H9 (cell line): Measurements from ENCODE around the gene PTPRJ. TPM values are rescaled to one million over a fixed set of nuclear protein-coding genes. Genes with fewer than 3 reads are reported as not detected.
A peak's percentile ranks its signal among the peaks of the same experiment; 100 is the strongest.

Source experiments
- DNase-seq: peaks from one replicate; pipeline ENCODE4 v3.0.0-alpha.2; 2017
- H2AFZ ChIP-seq: one replicate; pipeline ENCODE4 v1.6.1; 2013; ENCODE audit warnings: mild to moderate bottlenecking, low read length, control low read depth, moderate library complexity
- H2AK5ac ChIP-seq: 2 replicates; pipeline ENCODE4 v1.6.1; 2013; ENCODE audit warnings: low read length, control low read depth, mixed read lengths; ENCODE audit not compliant: insufficient read length
- H2BK120ac ChIP-seq: one replicate; pipeline ENCODE4 v1.6.1; 2013; ENCODE audit warnings: low read depth, mild to moderate bottlenecking, low read length, control low read depth, inconsistent platforms; ENCODE audit not compliant: poor library complexity, severe bottlenecking
- H2BK12ac ChIP-seq: 2 replicates; pipeline ENCODE4 v1.6.1; 2013; ENCODE audit warnings: low read length, control low read depth, mixed read lengths, low read depth; ENCODE audit not compliant: insufficient read length
- H2BK15ac ChIP-seq: 2 replicates; pipeline ENCODE4 v1.6.1; 2013; ENCODE audit warnings: low read depth, low read length, control low read depth
- H2BK20ac ChIP-seq: one replicate; pipeline ENCODE4 v1.6.1; 2013; ENCODE audit warnings: low read depth, mild to moderate bottlenecking, low read length, control low read depth, inconsistent platforms; ENCODE audit not compliant: poor library complexity, severe bottlenecking
- H2BK5ac ChIP-seq: 2 replicates; pipeline ENCODE4 v1.6.1; 2013; ENCODE audit warnings: low read length, control low read depth, mixed read lengths; ENCODE audit not compliant: insufficient read length
- H3K14ac ChIP-seq: 2 replicates; pipeline ENCODE4 v1.6.1; 2013; ENCODE audit warnings: low read length, control low read depth; ENCODE audit not compliant: insufficient read depth
- H3K18ac ChIP-seq: 2 replicates; pipeline ENCODE4 v1.6.1; 2013; ENCODE audit warnings: low read depth, mild to moderate bottlenecking, mixed read lengths, low read length, control low read depth; ENCODE audit not compliant: insufficient read length
- H3K23ac ChIP-seq: 2 replicates; pipeline ENCODE4 v1.6.1; 2013; ENCODE audit warnings: low read length, control low read depth, mixed read lengths, low read depth; ENCODE audit not compliant: insufficient read length
- H3K23me2 ChIP-seq: 2 replicates; pipeline ENCODE4 v1.6.1; 2013; ENCODE audit warnings: low read depth, mild to moderate bottlenecking, mixed read lengths, low read length, control low read depth; ENCODE audit not compliant: insufficient read length, poor library complexity, severe bottlenecking
- H3K27ac ChIP-seq: 2 replicates; pipeline ENCODE4 v1.5.1; 2013; ENCODE audit warnings: low read length, control low read depth, mixed read lengths, low read depth; ENCODE audit not compliant: insufficient read length
- H3K27me3 ChIP-seq: 2 replicates; pipeline ENCODE4 v1.6.1; 2013; ENCODE audit warnings: low read length, control low read depth, inconsistent platforms; ENCODE audit not compliant: insufficient read depth
- H3K4ac ChIP-seq: 2 replicates; pipeline ENCODE4 v1.6.1; 2013; ENCODE audit warnings: low read depth, mild to moderate bottlenecking, control low read depth, inconsistent platforms, low read length, moderate library complexity
- H3K4me1 ChIP-seq: 2 replicates; pipeline ENCODE4 v1.6.1; 2013; ENCODE audit warnings: low read length, control low read depth, inconsistent platforms; ENCODE audit not compliant: insufficient read depth
- H3K4me2 ChIP-seq: 2 replicates; pipeline ENCODE4 v1.6.1; 2013; ENCODE audit warnings: low read length, control low read depth, mixed read lengths; ENCODE audit not compliant: insufficient read length, insufficient read depth
- H3K56ac ChIP-seq: 2 replicates; pipeline ENCODE4 v1.6.1; 2013; ENCODE audit warnings: low read depth, mild to moderate bottlenecking, mixed read lengths, low read length, control low read depth; ENCODE audit not compliant: insufficient read length
- H3K79me1 ChIP-seq: 2 replicates; pipeline ENCODE4 v1.6.1; 2013; ENCODE audit warnings: low read depth, mild to moderate bottlenecking, moderate library complexity, low read length, control low read depth, inconsistent platforms; ENCODE audit not compliant: insufficient read depth, poor library complexity, severe bottlenecking
- H3K79me2 ChIP-seq: 2 replicates; pipeline ENCODE4 v1.6.1; 2013; ENCODE audit warnings: low read length, control low read depth, inconsistent platforms; ENCODE audit not compliant: insufficient read depth
- H3K9ac ChIP-seq: 2 replicates; pipeline ENCODE4 v1.6.1; 2013; ENCODE audit warnings: low read length, control low read depth, mixed read lengths; ENCODE audit not compliant: insufficient read length; ENCODE audit errors: extremely low read depth
- H3K9me3 ChIP-seq: one replicate; pipeline ENCODE4 v1.6.1; 2013; ENCODE audit warnings: low read depth, low read length, inconsistent platforms; ENCODE audit not compliant: control insufficient read depth
- H3T11ph ChIP-seq: one replicate; pipeline ENCODE4 v1.6.1; 2013; ENCODE audit warnings: mild to moderate bottlenecking, low read length, control low read depth, inconsistent platforms
- H4K20me1 ChIP-seq: one replicate; pipeline ENCODE4 v1.6.1; 2013; ENCODE audit not compliant: control insufficient read depth, insufficient read length, insufficient read depth
- H4K5ac ChIP-seq: 2 replicates; pipeline ENCODE4 v1.6.1; 2013; ENCODE audit warnings: low read depth, mild to moderate bottlenecking, mixed read lengths, low read length, control low read depth; ENCODE audit not compliant: insufficient read length
- H4K8ac ChIP-seq: replicated peaks from 2 replicates; pipeline ENCODE4 v1.6.1; 2013; ENCODE audit warnings: low read length, control low read depth, mixed read lengths, low read depth; ENCODE audit not compliant: insufficient read length
- H4K91ac ChIP-seq: 2 replicates; pipeline ENCODE4 v1.6.1; 2013; ENCODE audit warnings: low read depth, mild to moderate bottlenecking, moderate library complexity, mixed read lengths, low read length, control low read depth; ENCODE audit not compliant: insufficient read length
- H3K27ac Mint-ChIP-seq, 3 experiments: 2 replicates in 2 of 3; 3 replicates in 1 of 3; pipeline ENCODE4 v1.8.0; 2020 to 2021; ENCODE audit warnings: mixed read lengths in 3 of 3, mild to moderate bottlenecking in 1 of 3, moderate library complexity in 1 of 3
- H3K27me3 Mint-ChIP-seq: 2 replicates; pipeline ENCODE4 v1.8.0; 2021; ENCODE audit warnings: low read depth, mild to moderate bottlenecking, moderate library complexity, mixed read lengths
- H3K36me3 Mint-ChIP-seq, 3 experiments: 2 replicates in 2 of 3; 3 replicates in 1 of 3; pipeline ENCODE4 v1.8.0; 2020 to 2021; ENCODE audit warnings: low read depth in 3 of 3, mixed read lengths in 3 of 3; ENCODE audit not compliant: insufficient read depth in 1 of 3
- H3K4me1 Mint-ChIP-seq, 2 experiments: 2 replicates each; pipeline ENCODE4 v1.8.0; 2020; ENCODE audit warnings: mixed read lengths in 2 of 2
- H3K4me3 Mint-ChIP-seq, 2 experiments: 2 replicates in 1 of 2; 3 replicates in 1 of 2; pipeline ENCODE4 v1.8.0; 2020 to 2021; ENCODE audit warnings: mild to moderate bottlenecking in 2 of 2, mixed read lengths in 2 of 2, moderate library complexity in 1 of 2
- H3K9me3 Mint-ChIP-seq, 2 experiments: 2 replicates in 1 of 2; 3 replicates in 1 of 2; pipeline ENCODE4 v1.8.0; 2020; ENCODE audit warnings: mild to moderate bottlenecking in 2 of 2, mixed read lengths in 2 of 2, moderate library complexity in 1 of 2
- CTCF ChIP-seq: fragments of 200-600 bp; sonication (generic); conservative IDR thresholded peaks from 3 replicates; pipeline ENCODE4 v1.8.0; 2021; ENCODE audit warnings: antibody characterized with exemption, mild to moderate bottlenecking
- WGBS: extraction: QIAGEN DNeasy Blood & Tissue Kit; methylation state at CpG from one replicate; pipeline ENCODE4 v1.1.7; 2013; ENCODE audit warnings: missing lambda C conversion rate, low lambda C conversion rate, mixed read lengths; ENCODE audit not compliant: insufficient read length; ENCODE audit errors: extremely low coverage; 5-methylcytosine and 5-hydroxymethylcytosine counted together
- total RNA-seq: library from RNA; stranded (reverse); gene quantifications from 2 replicates; pipeline ENCODE4 v1.2.1, GENCODE V29; 2021

Gene PTPRJ
- total RNA-seq, 1 experiment from 2014 or later = 10.6 TPM

GRCh38 chr11:48025293-48025983 lies 45.1 kb downstream of the PTPRJ start:
- H4K8ac ChIP-seq = no peak overlapping the region
- no peaks in the 10 kb centered on the region for H3K23me2 ChIP-seq
- Mint-ChIP-seq H3K36me3 (no peaks in the 10 kb centered on the region; a peak in 2 of 7 replicates), H3K27ac (peak overlapping the region in 1 of 3 experiments; percentile 13; a peak in 1 of 7 replicates), H3K9me3 (no peaks in the 10 kb centered on the region), H3K4me1 (peaks cover 32 to 49% of the 10 kb centered on the region in 2 experiments), H3K27me3 (no peaks in the 10 kb centered on the region), H3K4me3 (no peak overlapping the region; a peak in 1 of 5 replicates)
- H3K56ac ChIP-seq = no peak overlapping the region
- TF ChIP-seq CTCF = no peak
- H3K23ac ChIP-seq = no peak overlapping the region
- H3T11ph ChIP-seq = no peak overlapping the region
- H2BK20ac ChIP-seq = no peak overlapping the region
- H3K4me2 ChIP-seq = no peak overlapping the region
- H3K4ac ChIP-seq = no peak overlapping the region
- no peak overlapping the region for H2BK5ac ChIP-seq
- H3K9me3 ChIP-seq = no peaks in the 10 kb centered on the region
- H3K18ac ChIP-seq = no peak overlapping the region
- peaks cover 1% of the 10 kb centered on the region for H4K20me1 ChIP-seq
- no peak overlapping the region for H2BK120ac ChIP-seq
- no peak overlapping the region for H4K5ac ChIP-seq
- no peak overlapping the region for H2BK15ac ChIP-seq
- H2BK12ac ChIP-seq = no peak overlapping the region
- H2AK5ac ChIP-seq = no peak overlapping the region
- WGBS = no CpG with 5 or more reads among the region's 9 CpGs
- no peak overlapping the region for H3K27ac ChIP-seq
- H3K9ac ChIP-seq = no peak overlapping the region
- no peaks in the 10 kb centered on the region for H3K79me1 ChIP-seq
- no peak overlapping the region for H2AFZ ChIP-seq
- no peaks in the 10 kb centered on the region for H3K4me1 ChIP-seq
- no peaks in the 10 kb centered on the region for H3K79me2 ChIP-seq
- H3K14ac ChIP-seq = no peak overlapping the region
- DNase-seq = no peak
- H4K91ac ChIP-seq = no peak overlapping the region
- H3K27me3 ChIP-seq = no peaks in the 10 kb centered on the region
